Psoas muscle (tissue), 8 donors: ENCODE measurements around the gene TEX101. TPM values are rescaled to one million over a fixed set of nuclear protein-coding genes. Genes with fewer than 3 reads are reported as not detected.
"Not testable (repeated sequence)": the region's sequence is repeated elsewhere in the genome, so short reads cannot be mapped to it uniquely, and the experiment has no call there.

ENCODE experiments used
- ATAC-seq, 4 donors: fragments of 200-7000 bp; cut with Tn5 transposase; one replicate each; pipeline ENCODE4 v1.9.1; 2020; ENCODE audit warnings: moderate library complexity in 3 of 4, mild to moderate bottlenecking in 2 of 4
- DNase-seq, 2 donors: peaks; one replicate each; pipeline ENCODE4 v3.0.0-alpha.2; 2020
- H3K27ac ChIP-seq: fragments of 200-600 bp; one replicate; pipeline ENCODE4 v1.8.0; 2022
- H3K27me3 ChIP-seq, 3 donors: fragments of 200-600 bp in 1 of 3; one replicate each; pipeline versions ENCODE4 v1.6.1 to v1.8.0; 2013 to 2022; ENCODE audit warnings: low read length in 2 of 3, mild to moderate bottlenecking in 2 of 3, moderate library complexity in 1 of 3; ENCODE audit not compliant: insufficient read depth in 3 of 3
- H3K36me3 ChIP-seq, 2 donors: fragments of 200-600 bp in 1 of 2; one replicate each; pipeline versions ENCODE4 v1.6.1 to v1.8.0; 2013 to 2022; ENCODE audit warnings: low read depth in 1 of 2, mild to moderate bottlenecking in 1 of 2, moderate library complexity in 1 of 2; ENCODE audit not compliant: insufficient read depth in 1 of 2
- H3K4me1 ChIP-seq: fragments of 200-600 bp; one replicate; pipeline ENCODE4 v1.8.0; 2022
- H3K4me3 ChIP-seq: fragments of 200-600 bp; one replicate; pipeline ENCODE4 v1.8.0; 2022; ENCODE audit warnings: mild to moderate bottlenecking
- H3K9me3 ChIP-seq: fragments of 200-600 bp; one replicate; pipeline ENCODE4 v1.8.0; 2022
- CTCF ChIP-seq: fragments of 200-600 bp; IDR thresholded peaks from one replicate; pipeline ENCODE4 v1.8.0; 2022; ENCODE audit warnings: antibody characterized with exemption
- WGBS, 3 donors: extraction: QIAGEN DNeasy Blood & Tissue Kit; methylation state at CpG; one replicate each; pipeline versions ENCODE4 v1.1.6 to v1.1.7; 2013; 5-methylcytosine and 5-hydroxymethylcytosine counted together
- intact Hi-C, 2 donors: fragments of 100-400 bp; cut with DNase I; formaldehyde crosslinking; loops; one replicate each; pipeline versions ENCODE4 v1.11.0 to v1.14.2; 2022
- polyA plus RNA-seq, 3 donors: library from polyadenylated mRNA; stranded (reverse); fragments of 200-250 nt; gene quantifications; one replicate each; pipeline ENCODE4 v1.2.3, GENCODE V29; 2013
- total RNA-seq, 4 donors: library from RNA; stranded (reverse); fragmentation: NEBNext Ultra II Directional in 2 of 4; extraction: Animal tissue kit (Norgen Biotek cat#: 25700) in 2 of 4; gene quantifications; one replicate each; pipeline versions ENCODE4 v1.2.1 to v1.2.4, GENCODE V29; 2021 to 2023
- donor health status: healthy with polysubstance abuse.
- donor health status: DM: no; HTN: no; CAD: no; lungs with moderate emphysema.
- donor health status: Bipolar disorder and iron deficiency.
- donor health status: healthy.
- donor health status: DM: yes; HTN: yes; CAD: no.
- donor health status: DM: no; HTN: no; CAD: no.
- donor health status: DM: no; HTN: no; CAD: no.
- donor health status: DM: yes; HTN: yes; CAD: no.

TEX101 gene
- total and polyA plus RNA-seq, 7 donors: not detected

- Histone ChIP-seq H3K4me3 (no peak overlapping the region), H3K27ac (no peak overlapping the region), H3K4me1 (no peaks in the 10 kb centered on the region), H3K27me3 (peaks cover 0 to 6% (median 0%) of the 10 kb centered on the region in 3 donors), H3K36me3 (no peaks in the 10 kb centered on the region), H3K9me3 (no peaks in the 10 kb centered on the region)
- WGBS, 3 donors: 62 to 65% (median 64%) methylated on average over 6 of the region's 6 CpGs
- ATAC-seq: no peak
- intact Hi-C loops: no loop called here
- DNase-seq: no peak
- TF ChIP-seq CTCF: no peak
Measured at GRCh38 chr19:43430142-43430710, 15.5 kb downstream of the TEX101 start.

DNA sequence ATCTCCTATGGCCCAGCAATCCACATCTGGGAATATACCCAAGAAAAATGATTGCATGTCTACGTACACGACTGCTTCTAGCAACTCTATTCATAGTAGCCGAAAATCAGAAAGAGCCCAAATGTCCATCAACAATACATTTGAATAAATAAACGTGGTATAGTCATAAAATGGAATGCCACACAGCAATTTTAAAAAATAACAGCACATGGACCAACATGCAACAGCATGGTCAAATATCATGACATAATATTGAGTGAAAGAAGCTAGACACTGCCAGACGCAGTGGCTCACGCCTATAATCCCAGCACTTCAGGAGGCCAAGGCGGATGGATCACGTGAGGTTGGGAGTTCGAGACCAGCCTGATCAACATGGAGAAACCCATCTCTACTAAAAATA is 16.3 kb downstream of the TEX101 start:
- ATAC-seq: no peak
- Histone ChIP-seq H3K27me3 (peaks cover 0 to 6% (median 0%) of the 10 kb centered on the region in 3 donors), H3K4me1 (no peaks in the 10 kb centered on the region), H3K4me3 (no peak overlapping the region), H3K36me3 (no peaks in the 10 kb centered on the region), H3K9me3 (no peaks in the 10 kb centered on the region), H3K27ac (no peak overlapping the region)
- intact Hi-C loops: no loop called here
- no peak for DNase-seq
- WGBS, 3 donors: 83 to 85% (median 84%) methylated on average over 9 of the region's 9 CpGs
- TF ChIP-seq CTCF: no peak

GRCh38 chr19:43433358-43433673 is 18.6 kb downstream of the TEX101 start:
- TF ChIP-seq CTCF: no peak
- no peaks in the 10 kb centered on the region for H3K4me1 ChIP-seq
- DNase-seq (no peak), ATAC-seq (no peak)
- no peak overlapping the region for H3K27ac ChIP-seq
- peaks cover 0 to 11% (median 0%) of the 10 kb centered on the region in 3 donors for H3K27me3 ChIP-seq
- no peaks in the 10 kb centered on the region for H3K36me3 ChIP-seq
- H3K9me3 ChIP-seq: no peaks in the 10 kb centered on the region
- intact Hi-C loops: no loop called here
- no peak overlapping the region for H3K4me3 ChIP-seq
- 88 to 94% (median 90%) methylated on average over 2 of the region's 2 CpGs for WGBS, 3 donors

- Histone ChIP-seq H3K9me3 (no peaks in the 10 kb centered on the region), H3K27ac (no peak overlapping the region), H3K4me1 (no peaks in the 10 kb centered on the region), H3K27me3 (peaks cover 0 to 11% (median 0%) of the 10 kb centered on the region in 3 donors), H3K36me3 (no peaks in the 10 kb centered on the region), H3K4me3 (no peak overlapping the region)
- DNase-seq (no peak), ATAC-seq (no peak)
- no peak for TF ChIP-seq CTCF
- intact Hi-C loops: no loop called here
- 92 to 96% (median 96%) methylated on average over 6 of the region's 6 CpGs for WGBS, 3 donors
Measured at GRCh38 chr19:43433689-43434088, 19.0 kb downstream of the TEX101 start.

- Histone ChIP-seq H3K4me3 (no peak overlapping the region), H3K27me3 (peaks cover 0 to 5% (median 0%) of the 10 kb centered on the region in 3 donors), H3K4me1 (no peaks in the 10 kb centered on the region), H3K36me3 (no peaks in the 10 kb centered on the region), H3K27ac (no peak overlapping the region), H3K9me3 (no peaks in the 10 kb centered on the region)
- no peak for ATAC-seq
- intact Hi-C loops: no loop called here
- WGBS, 3 donors: 73 to 78% (median 75%) methylated on average over 3 of the region's 3 CpGs
- TF ChIP-seq CTCF: no peak
- no peak for DNase-seq
Measured at GRCh38 chr19:43435775-43436174, 21.1 kb downstream of the TEX101 start.

- WGBS, 3 donors: 93 to 94% (median 94%) methylated on average over 11 of the region's 11 CpGs
- DNase-seq, H3K27me3 ChIP-seq, H3K36me3 ChIP-seq, H3K4me3 ChIP-seq, ATAC-seq, intact Hi-C loops, H3K9me3 ChIP-seq, H3K27ac ChIP-seq, H3K4me1 ChIP-seq: not testable (repeated sequence)
Measured at GRCh38 chr19:43437284-43437683, 22.6 kb downstream of the TEX101 start.
